HL-60 (cell line): ENCODE results near the gene RNF14.

ENCODE experiments used
- POLR2AphosphoS5 ChIP-seq: IDR thresholded peaks from 2 replicates; pipeline ENCODE4 v1.6.1; 2012; ENCODE audit warnings: low read depth
- TF ChIP-seq, protein P1 (sequence below): IDR thresholded peaks from one replicate; pipeline ENCODE4 v1.5.1; 2011; ENCODE audit warnings: low read length, control low read depth, inconsistent platforms; ENCODE audit not compliant: insufficient read depth
- TF ChIP-seq, protein P2 (sequence below): IDR thresholded peaks from 2 replicates; pipeline ENCODE4 v1.6.1; 2012; ENCODE audit warnings: low read depth; ENCODE audit not compliant: insufficient replicate concordance

DNA sequence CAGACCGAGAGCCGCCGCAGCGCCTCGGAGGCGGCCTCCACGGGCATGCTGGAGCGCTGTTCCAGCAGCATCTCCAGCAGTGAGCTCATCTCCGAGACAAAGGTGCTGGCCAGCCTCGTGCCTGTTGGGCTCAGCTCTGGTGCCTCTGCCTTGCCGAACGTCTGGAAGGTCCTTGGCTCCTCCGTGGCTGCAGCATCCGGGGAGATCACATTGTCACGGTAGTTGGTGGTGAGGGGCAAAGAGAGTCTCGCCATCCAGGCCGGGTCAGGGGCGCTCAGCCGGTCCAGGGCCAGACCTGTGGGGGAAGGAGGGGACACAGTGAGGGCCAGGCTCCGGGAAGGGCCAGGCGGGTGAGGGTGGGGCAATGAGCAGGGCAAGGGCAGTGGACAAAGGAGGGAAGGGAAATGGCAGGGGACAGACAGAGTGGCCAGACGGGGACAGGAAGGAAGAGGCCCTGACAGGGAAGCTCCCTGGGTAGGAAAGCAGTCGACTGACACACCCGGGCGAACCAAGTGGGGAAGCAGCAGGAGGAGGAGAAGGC is 23.3 kb upstream of the RNF14 start:
- TF ChIP-seq, protein P1, sequence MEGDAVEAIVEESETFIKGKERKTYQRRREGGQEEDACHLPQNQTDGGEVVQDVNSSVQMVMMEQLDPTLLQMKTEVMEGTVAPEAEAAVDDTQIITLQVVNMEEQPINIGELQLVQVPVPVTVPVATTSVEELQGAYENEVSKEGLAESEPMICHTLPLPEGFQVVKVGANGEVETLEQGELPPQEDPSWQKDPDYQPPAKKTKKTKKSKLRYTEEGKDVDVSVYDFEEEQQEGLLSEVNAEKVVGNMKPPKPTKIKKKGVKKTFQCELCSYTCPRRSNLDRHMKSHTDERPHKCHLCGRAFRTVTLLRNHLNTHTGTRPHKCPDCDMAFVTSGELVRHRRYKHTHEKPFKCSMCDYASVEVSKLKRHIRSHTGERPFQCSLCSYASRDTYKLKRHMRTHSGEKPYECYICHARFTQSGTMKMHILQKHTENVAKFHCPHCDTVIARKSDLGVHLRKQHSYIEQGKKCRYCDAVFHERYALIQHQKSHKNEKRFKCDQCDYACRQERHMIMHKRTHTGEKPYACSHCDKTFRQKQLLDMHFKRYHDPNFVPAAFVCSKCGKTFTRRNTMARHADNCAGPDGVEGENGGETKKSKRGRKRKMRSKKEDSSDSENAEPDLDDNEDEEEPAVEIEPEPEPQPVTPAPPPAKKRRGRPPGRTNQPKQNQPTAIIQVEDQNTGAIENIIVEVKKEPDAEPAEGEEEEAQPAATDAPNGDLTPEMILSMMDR = no peak
- TF ChIP-seq POLR2AphosphoS5 = no peak
- TF ChIP-seq, protein P2, sequence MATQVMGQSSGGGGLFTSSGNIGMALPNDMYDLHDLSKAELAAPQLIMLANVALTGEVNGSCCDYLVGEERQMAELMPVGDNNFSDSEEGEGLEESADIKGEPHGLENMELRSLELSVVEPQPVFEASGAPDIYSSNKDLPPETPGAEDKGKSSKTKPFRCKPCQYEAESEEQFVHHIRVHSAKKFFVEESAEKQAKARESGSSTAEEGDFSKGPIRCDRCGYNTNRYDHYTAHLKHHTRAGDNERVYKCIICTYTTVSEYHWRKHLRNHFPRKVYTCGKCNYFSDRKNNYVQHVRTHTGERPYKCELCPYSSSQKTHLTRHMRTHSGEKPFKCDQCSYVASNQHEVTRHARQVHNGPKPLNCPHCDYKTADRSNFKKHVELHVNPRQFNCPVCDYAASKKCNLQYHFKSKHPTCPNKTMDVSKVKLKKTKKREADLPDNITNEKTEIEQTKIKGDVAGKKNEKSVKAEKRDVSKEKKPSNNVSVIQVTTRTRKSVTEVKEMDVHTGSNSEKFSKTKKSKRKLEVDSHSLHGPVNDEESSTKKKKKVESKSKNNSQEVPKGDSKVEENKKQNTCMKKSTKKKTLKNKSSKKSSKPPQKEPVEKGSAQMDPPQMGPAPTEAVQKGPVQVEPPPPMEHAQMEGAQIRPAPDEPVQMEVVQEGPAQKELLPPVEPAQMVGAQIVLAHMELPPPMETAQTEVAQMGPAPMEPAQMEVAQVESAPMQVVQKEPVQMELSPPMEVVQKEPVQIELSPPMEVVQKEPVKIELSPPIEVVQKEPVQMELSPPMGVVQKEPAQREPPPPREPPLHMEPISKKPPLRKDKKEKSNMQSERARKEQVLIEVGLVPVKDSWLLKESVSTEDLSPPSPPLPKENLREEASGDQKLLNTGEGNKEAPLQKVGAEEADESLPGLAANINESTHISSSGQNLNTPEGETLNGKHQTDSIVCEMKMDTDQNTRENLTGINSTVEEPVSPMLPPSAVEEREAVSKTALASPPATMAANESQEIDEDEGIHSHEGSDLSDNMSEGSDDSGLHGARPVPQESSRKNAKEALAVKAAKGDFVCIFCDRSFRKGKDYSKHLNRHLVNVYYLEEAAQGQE = no peak
